Duodenal mucosa (tissue), 2 donors: ENCODE data around the gene ATP5ME.
"Not testable (repeated sequence)": the region's sequence is repeated elsewhere in the genome, so short reads cannot be mapped to it uniquely, and the experiment has no call there.

ENCODE experiments used
- H3K27ac ChIP-seq: one replicate; pipeline ENCODE4 v1.7.0; 2013; ENCODE audit warnings: low read depth, low read length
- H3K27me3 ChIP-seq, 2 donors: one replicate each; pipeline ENCODE4 v1.7.0; 2013; ENCODE audit warnings: low read length in 2 of 2, control low read depth in 1 of 2; ENCODE audit not compliant: insufficient read depth in 2 of 2, control insufficient read depth in 1 of 2
- H3K36me3 ChIP-seq, 2 donors: one replicate each; pipeline ENCODE4 v1.7.0; 2013; ENCODE audit warnings: low read length in 2 of 2, control low read depth in 1 of 2; ENCODE audit not compliant: insufficient read depth in 2 of 2, control insufficient read depth in 1 of 2
- H3K4me1 ChIP-seq, 2 donors: one replicate each; pipeline ENCODE4 v1.7.0; 2013; ENCODE audit warnings: low read length in 2 of 2, control low read depth in 1 of 2; ENCODE audit not compliant: insufficient read depth in 2 of 2, control insufficient read depth in 1 of 2
- H3K4me3 ChIP-seq, 2 donors: one replicate each; pipeline ENCODE4 v1.7.0; 2013; ENCODE audit warnings: low read length in 2 of 2, low read depth in 1 of 2
- H3K9ac ChIP-seq, 2 donors: one replicate each; pipeline ENCODE4 v1.7.0; 2013; ENCODE audit warnings: low read length in 2 of 2, low read depth in 1 of 2
- H3K9me3 ChIP-seq, 2 donors: one replicate each; pipeline ENCODE4 v1.7.0; 2013; ENCODE audit warnings: low read length in 2 of 2, control low read depth in 1 of 2; ENCODE audit not compliant: control insufficient read depth in 1 of 2

ATP5ME gene

DNA sequence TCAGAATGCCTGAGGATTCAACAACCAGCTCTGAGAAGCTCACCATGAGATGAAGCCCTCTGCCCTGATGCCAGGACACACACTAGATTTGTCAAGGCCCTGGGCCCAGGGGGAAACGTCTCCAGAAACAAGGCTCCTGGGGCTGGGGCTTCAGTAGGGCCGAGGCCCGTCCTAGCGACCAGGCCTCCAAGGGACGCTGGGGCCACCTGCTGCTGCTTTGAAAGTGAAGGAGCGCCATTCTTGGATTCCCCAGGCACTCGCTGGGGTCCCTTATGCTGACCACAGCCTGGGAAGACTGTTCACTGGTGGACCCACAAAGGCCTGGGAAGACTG lies 24.8 kb downstream of the ATP5ME start:
- Histone ChIP-seq H3K27me3 (peaks cover 14 to 24% of the 10 kb centered on the region in 2 donors), H3K4me3 (no peak overlapping the region), H3K9ac (no peak overlapping the region), H3K27ac (no peak overlapping the region), H3K9me3 (no peaks in the 10 kb centered on the region), H3K36me3 (no peaks in the 10 kb centered on the region), H3K4me1 (no peaks in the 10 kb centered on the region)

DNA sequence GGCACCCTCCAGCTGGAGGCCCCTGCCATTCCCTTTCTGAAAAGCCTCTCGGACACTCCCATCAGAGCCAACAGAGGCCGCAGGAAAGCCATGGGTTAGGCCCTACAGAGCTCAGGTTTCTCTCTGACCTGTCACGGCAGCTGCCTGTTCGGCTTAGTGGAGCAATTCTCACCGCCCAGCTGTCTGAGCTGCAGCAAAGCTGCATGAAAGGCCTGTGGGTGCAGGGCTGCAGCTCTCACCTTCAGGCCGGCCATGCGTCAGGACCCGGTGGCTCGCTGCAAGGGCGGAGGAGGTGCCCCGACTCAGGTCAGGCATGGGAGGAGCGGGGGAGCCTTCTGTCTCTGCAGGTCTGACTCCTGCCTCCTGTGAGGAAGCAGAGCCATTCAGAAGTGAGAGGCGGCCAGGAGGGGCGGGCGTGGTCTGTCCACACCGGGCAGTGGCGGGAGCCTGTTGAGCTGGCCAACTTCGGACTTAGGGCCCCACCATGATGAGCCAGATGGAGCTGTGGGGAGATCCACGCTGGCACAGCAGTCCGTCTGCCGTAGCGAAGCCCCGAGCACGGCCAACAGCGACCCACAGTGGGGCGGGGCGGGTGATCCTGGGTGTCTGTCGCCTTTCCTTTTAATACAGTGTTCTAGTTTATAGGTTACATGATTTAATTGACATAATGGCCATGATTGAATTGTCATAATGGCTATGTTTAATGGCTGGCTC lies 25.3 kb downstream of the ATP5ME start:
- no peak overlapping the region for H3K27ac ChIP-seq
- no peaks in the 10 kb centered on the region for H3K36me3 ChIP-seq
- peaks cover 14 to 24% of the 10 kb centered on the region in 2 donors for H3K27me3 ChIP-seq
- no peak overlapping the region for H3K4me3 ChIP-seq
- H3K9ac ChIP-seq, result no peak overlapping the region
- H3K4me1 ChIP-seq, result no peaks in the 10 kb centered on the region
- no peaks in the 10 kb centered on the region for H3K9me3 ChIP-seq

- no peak overlapping the region for H3K9ac ChIP-seq
- H3K36me3 ChIP-seq, result no peaks in the 10 kb centered on the region
- no peaks in the 10 kb centered on the region for H3K4me1 ChIP-seq
- no peaks in the 10 kb centered on the region for H3K9me3 ChIP-seq
- no peak overlapping the region for H3K27ac ChIP-seq
- H3K27me3 ChIP-seq, result peaks cover 14 to 24% of the 10 kb centered on the region in 2 donors
- H3K4me3 ChIP-seq, result no peak overlapping the region
Measured at GRCh38 chr4:647481-647880, 26.6 kb downstream of the ATP5ME start.

- no peak overlapping the region for H3K27ac ChIP-seq
- H3K4me1 ChIP-seq, result no peaks in the 10 kb centered on the region
- H3K9ac ChIP-seq, result no peak overlapping the region
- no peaks in the 10 kb centered on the region for H3K9me3 ChIP-seq
- H3K4me3 ChIP-seq, result no peak overlapping the region
- peaks cover 11 to 19% of the 10 kb centered on the region in 2 donors for H3K27me3 ChIP-seq
- H3K36me3 ChIP-seq, result no peaks in the 10 kb centered on the region
Measured at GRCh38 chr4:646460-646859, 27.6 kb downstream of the ATP5ME start.

DNA sequence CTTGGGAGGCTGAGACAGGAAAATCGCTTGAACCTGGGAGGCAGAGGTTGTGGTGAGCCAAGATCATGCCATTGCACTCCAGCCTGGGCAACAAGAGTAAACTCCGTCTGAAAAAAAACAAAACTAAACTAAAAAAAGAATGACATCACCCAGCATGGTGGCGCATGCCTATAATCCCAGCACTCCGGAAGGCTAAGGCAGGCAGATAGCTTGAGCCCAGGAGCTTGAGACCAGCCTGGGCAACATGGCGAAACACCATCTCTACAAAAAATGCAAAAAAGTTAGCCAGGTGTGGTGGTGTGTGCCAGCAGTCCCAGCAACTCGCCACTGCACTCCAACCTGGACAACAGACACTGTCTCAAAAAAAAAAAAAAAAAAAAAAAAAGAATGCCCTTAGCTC lies 31.7 kb downstream of the ATP5ME start:
- H3K9ac ChIP-seq, H3K27me3 ChIP-seq, H3K9me3 ChIP-seq, H3K36me3 ChIP-seq, H3K4me3 ChIP-seq, H3K27ac ChIP-seq, H3K4me1 ChIP-seq: not testable (repeated sequence)

DNA sequence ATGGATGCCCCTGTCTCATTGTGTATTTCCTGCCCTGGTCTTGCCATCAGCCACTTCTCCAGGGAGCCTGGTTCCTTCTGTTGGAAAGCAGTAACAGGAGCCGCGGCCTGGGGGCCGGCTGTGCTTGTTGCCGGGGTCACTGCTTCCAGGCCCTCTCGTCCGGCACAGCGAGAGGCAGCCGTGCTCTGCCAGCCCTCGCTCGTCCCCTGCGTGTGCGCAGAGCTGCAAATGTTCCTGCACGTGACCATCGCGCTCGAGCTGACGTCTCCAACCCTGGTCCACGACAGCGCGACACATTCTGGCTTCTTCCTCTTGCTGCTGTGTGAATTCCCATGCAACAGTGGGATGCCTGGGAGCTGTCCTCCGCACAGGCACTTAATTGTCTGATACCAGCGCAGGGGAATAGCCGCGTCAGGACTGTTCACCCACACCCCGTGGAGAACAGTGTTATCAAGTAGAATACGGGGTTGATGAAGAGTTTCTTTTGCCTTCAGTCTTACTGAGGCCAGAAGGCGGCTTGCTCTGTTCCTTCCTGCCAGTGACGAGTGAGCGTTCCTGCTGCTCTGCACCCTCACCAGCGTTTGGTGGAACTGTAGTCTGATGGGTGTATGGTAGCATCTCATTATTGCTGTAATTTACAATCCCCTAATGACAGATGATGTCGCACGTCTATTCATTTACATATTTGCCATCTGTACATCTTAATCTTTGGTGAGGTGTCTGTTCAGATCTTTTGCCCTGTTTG lies 36.4 kb downstream of the ATP5ME start:
- Histone ChIP-seq H3K27me3 (no peaks in the 10 kb centered on the region), H3K9ac (no peak overlapping the region), H3K9me3 (no peaks in the 10 kb centered on the region), H3K36me3 (no peaks in the 10 kb centered on the region), H3K27ac (no peak overlapping the region), H3K4me1 (no peaks in the 10 kb centered on the region), H3K4me3 (no peak overlapping the region)

- Histone ChIP-seq H3K9ac (no peak overlapping the region), H3K9me3 (peaks cover 3 to 7% of the 10 kb centered on the region in 2 donors), H3K4me1 (no peaks in the 10 kb centered on the region), H3K27ac (no peak overlapping the region), H3K36me3 (no peaks in the 10 kb centered on the region), H3K4me3 (no peak overlapping the region), H3K27me3 (no peaks in the 10 kb centered on the region)
Measured at GRCh38 chr4:636628-637159, 37.4 kb downstream of the ATP5ME start.

DNA sequence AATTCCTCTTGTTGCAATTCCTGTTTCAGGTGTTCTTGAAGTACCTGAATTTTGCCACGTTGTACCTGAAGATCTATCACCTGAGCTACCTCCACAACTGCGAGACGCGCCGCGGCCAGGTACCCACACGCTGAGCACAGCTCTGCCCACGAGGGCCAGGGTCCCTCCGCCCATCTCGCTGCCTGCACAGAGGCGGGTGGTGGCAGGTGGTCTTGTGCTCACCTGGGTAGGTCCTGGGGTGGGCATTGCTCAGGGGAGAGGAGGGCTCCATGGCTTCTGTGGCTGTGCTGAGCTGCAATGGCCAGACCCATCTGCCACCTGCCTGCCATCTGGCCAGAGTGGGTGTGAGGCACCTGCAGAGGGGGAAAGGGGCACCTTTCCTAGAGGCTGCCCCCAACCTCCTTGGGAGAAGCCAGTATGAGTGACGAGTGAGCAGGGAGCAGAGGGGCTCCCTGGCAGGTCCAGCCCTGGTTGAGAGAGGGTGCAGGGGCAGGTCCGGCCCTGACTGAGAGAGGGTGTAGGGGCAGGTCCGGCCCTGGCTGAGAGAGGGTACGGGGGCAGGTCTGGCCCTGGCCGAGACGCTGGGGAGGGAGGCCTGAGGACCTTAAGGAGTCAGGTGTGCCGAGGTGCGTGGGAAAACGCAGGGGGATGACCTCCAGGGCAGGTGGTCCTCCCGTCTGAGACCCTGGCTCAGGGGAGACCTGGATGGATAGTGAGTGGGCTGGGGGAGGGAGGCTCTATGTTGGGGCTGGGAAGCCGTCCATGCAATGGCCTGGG lies 38.0 kb downstream of the ATP5ME start:
- H3K4me3 ChIP-seq, result no peak overlapping the region
- no peak overlapping the region for H3K27ac ChIP-seq
- H3K27me3 ChIP-seq, result no peaks in the 10 kb centered on the region
- no peaks in the 10 kb centered on the region for H3K4me1 ChIP-seq
- no peak overlapping the region for H3K9ac ChIP-seq
- H3K36me3 ChIP-seq, result no peaks in the 10 kb centered on the region
- H3K9me3 ChIP-seq, result peaks cover 3 to 8% of the 10 kb centered on the region in 2 donors

DNA sequence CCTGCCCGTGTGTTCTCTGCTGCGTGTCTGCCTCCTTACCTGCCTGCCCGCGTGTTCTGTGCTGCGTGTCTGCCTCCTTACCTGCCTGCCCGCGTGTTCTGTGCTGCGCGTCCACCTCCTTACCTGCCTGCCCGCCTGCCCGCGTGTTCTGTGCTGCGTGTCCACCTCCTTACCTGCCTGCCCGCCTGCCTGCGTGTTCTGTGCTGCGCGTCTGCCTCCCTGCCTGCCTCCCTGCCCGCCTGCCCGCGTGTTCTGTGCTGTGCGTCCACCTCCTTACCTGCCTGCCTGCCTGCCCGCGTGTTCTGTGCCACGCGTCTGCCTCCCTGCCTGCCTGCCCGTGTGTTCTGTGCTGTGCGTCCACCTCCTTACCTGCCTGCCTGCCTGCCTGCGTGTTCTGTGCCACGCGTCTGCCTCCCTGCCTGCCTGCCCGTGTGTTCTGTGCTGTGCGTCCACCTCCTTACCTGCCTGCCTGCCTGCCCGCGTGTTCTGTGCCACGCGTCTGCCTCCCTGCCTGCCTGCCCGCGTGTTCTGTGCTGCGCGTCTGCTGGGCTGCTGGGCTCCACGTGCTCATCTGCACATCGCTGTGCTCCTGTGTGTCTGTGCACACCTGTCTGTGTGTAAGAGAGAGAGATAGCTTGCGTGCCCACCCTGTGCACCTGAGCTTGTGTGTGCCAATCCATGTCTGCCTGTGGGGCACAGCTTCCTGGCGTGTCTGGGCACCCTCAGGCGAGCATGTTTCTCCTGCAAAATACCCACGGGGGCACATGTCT lies 38.8 kb downstream of the ATP5ME start:
- H3K4me3 ChIP-seq, H3K9me3 ChIP-seq: not testable (repeated sequence)

More for the DNA sequence above, 38.8 kb downstream of the ATP5ME start:
- H3K27ac ChIP-seq, H3K36me3 ChIP-seq, H3K27me3 ChIP-seq, H3K9ac ChIP-seq, H3K4me1 ChIP-seq: not testable (repeated sequence)
